Measurements from ENCODE around the gene MYO16.
"Not testable (repeated sequence)": the region's sequence is repeated elsewhere in the genome, so short reads cannot be mapped to it uniquely, and the experiment has no call there.

Gene MYO16

DNA sequence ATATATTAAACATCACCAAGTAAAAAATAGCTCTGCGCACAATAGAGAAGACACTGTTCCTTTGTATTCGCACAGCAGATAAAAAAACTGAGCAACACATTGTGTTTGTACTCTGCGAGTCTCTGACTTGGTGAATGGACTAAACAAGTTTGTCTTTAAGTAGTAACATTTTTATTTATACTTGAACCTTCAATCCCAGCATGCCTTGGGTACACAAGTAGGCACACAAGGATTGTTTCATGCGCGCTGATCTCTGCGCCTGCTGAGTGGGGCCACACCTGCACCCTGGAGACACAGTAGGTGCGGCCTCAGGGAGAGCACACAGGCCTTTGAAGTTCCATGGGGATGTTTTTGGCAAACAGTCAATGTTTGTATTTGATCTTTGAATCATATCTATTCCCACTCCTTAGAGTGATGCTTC is 318.9 kb downstream of the MYO16 start:
- DNase-seq = peak; percentile 19

DNA sequence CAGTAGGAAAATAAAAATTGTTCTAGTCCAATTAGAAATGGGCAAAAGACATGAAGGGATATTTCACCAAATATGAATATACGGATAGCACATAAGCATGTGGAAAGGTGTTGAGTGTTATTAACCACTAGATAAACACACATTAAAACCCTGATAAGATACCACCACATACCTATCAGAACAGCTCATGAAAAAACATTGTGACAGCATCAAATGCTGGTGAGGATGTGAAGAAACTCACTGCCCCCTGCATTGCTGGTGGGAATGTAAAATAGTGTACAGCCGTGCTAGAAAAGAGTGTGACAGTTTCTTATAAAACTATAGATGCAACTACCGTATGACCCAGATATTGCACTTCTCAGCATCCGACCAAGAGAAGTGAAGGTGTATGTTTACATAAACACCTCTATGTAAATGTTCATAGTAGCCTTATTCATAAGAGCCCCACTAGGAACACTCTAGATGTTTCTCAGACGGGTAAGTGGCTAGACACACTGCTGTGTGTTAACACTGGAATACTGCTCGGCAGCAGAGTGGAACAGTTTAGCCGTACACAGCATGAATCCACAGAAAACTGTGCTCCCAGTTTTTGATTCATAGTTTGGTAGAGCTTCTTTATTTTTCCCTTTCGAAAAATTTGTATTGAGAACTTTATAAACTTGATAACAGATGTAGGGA is 321.1 kb downstream of the MYO16 start:
- DNase-seq = no peak

DNA sequence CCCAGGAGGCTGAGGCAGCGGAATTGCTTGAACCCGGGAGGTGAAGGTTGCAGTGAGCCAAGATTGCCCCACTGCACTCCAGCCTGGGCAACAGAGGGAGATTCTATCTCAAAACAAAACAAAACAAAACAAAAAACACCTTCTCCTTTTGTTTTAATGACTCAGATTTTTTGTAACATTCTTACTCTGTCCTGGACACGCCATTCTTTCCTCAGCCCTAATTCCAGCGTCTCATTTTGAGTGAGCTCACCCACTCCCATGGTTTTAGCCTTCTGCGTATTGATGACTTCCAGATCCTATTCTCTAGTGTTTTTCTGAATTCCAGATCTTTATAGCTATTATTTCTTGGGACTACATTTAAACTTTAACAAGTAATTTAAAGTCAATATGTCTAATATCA is 326.3 kb downstream of the MYO16 start:
- no peak for DNase-seq

DNA sequence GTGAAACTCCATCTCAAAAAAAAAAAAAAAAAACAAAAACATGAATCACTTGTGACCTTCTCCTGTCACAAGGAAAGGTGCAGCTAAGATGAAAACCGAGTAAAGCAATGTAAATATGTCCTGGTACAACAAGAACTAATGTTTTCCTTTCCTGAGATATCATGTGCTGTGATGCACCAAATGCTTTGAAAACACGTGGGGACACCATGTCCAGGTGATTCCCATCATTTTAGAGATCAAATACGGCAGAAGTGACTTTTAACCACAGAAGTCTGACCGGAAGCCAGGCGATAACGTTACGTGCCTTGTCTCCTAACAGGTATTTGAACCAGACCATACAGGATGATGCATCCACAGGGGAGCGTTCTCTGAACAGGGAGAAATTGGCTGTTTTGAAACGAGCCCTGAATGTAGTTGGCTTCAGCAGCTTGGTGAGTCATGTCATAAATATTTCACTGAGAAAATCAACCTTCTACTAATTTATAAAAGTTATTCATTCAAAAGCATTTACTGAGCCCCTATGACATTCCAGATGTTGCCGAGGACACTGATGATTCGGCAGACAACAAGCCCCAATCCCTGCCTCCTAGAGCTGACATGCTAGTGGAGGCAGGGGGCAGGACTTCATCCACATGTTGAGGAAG is 328.1 kb downstream of the MYO16 start:
- no peak for DNase-seq

DNA sequence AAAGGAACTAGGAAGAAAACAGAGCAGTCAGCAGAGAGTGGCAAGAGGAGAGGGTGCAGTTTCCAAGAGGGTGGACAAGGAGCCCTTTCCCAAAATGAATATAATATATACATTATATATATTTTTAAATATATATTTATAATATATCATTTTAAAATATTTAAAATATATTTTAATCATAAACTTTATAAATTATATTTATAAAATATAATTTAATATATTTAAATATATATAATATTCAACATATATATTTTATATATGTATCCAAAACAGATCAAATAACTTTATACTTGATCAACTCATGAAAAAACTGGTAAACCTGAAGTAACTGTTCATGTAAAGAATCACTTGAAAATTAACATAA is 328.6 kb downstream of the MYO16 start:
- DNase-seq = no peak

DNA sequence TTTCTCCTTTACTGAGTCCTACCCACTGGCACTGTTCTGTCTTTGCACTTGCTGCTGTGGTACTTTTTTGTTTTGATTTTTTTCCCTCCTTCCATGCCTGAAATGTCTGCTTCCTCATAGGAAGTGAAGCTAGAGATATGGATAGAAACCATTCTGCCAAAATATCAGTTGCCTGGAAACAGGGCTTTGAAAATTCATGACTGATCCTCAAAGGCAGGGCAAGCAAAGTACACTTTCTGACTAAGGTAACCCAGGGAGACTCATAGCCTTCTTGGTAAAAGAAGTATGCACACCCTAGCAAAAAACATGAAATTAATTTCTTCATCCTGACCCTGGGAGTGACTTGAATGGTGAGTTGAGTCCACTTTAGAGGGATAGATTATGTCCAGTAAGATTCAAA is 329.8 kb downstream of the MYO16 start:
- DNase-seq = no peak

DNA sequence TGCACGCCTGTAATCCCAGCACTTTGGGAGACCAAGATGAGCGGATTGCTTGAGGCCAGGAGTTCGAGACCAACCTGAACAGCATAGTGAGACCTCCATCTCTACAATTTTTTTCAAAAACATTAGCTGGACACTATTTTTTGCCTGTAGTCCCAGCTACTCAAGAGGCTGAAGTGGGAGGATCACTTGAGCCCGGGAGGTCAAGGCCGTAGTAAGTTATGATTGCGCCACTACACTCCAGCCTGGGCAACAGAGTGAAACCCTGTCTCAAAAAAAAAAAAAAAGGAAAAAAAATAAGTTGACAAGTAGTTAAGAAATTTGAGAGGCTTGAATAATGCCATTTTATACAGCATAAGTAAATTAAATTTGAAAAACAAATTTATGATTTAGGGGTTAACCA is 330.6 kb downstream of the MYO16 start:
- no peak for DNase-seq

DNA sequence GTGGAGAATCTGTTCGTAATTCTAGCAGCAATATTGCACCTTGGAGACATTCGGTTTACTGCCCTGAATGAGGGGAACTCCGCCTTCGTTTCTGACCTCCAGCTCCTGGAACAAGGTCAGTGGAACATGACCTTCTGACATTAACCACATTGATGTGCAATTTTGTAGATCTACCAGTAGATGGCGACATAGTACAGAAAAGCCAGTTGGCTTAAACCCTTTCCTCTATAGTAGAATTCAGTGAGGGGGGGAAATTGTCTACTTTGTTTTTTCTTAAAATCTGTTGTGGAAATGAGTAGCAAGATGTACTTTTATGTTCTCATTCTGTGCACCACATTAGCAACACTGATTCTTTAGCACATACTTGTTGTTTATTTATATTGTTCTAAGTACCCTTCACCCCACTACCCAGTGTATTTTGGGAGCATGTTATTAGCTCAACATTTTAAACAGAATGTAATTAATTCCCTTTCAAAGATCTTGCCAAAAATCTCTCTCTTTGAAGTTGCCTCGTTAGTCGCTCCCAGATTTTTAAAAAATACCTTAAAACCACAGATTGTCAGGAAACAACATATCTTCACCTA is 332.2 kb downstream of the MYO16 start:
- peak; percentile 75 for DNase-seq

DNA sequence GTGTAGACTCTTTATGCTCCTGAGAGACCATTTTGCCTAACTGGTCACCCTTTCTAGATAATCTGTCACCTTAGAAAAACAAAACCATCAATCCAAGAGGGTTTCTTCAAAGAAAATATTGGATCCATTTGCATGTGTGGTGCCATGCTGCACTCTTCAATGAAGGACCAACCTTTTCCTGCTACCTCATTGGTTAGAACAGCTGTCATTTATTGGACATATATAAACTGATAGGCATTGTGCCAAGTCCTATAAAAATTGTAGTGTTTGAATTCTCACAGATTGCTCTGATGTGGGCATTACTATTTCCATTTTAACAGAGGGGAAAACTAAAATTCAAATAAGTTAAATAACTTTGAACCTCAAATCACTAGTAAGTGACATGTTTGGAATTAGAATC is 333.2 kb downstream of the MYO16 start:
- DNase-seq = no peak

DNA sequence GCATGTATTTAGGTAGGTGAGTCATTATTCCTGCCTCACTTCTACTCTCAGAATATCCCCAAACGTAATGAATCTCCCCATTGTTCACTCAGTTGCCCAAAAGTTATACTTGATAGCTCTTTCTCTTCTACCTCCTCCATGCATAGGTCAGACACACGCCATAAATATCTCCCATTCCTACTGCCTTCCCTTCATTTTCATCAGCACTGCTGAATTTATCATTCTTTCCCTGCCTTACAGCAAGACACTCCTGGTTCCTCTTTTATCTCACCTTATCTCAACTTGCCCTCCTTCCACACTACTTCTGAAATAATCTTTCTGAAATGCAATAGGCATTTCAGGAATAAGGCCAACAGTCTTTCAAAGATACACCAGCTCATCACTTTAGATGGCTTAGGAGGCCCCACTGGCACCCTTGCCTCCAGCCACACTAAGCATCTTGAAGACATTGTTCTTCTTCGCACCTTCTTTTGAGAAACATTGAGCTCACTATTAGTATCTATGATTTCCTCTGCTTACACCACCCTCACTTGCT is 333.9 kb downstream of the MYO16 start:
- no peak for DNase-seq

DNA sequence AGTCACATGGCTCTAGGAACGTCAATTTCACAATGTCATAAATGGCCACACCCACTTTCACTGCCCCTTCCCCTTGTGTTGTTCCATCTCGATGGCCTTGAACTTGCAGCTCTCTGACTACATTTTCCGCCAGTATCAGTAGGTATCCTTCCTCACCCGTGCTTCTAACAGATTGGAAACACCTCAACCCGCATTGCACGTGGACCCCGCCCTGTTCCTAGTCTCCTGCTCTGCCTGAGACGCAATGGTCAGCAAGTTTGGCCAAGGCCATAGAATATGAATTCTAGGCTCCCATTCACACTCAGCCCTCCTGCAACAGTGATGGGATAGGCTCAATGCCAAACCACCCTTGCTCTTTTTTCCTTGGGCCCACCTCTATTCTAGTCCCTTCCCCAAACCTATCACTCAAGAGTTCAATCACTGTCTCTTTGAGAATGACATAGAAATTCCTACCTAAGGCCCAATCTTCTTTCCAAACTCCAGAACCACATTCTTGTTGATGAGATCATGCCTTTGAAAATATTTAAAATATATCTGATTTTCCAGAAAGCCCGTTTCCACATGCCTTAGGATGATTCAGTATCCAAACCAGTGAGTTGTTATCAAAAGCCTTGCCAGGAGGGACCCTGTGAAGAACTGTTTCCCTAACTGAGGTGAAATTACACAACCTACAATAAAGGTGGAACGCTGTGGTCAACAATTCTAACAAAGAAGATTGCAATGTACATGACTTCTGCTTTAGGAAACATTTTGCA is 334.6 kb downstream of the MYO16 start:
- DNase-seq = no peak

DNA sequence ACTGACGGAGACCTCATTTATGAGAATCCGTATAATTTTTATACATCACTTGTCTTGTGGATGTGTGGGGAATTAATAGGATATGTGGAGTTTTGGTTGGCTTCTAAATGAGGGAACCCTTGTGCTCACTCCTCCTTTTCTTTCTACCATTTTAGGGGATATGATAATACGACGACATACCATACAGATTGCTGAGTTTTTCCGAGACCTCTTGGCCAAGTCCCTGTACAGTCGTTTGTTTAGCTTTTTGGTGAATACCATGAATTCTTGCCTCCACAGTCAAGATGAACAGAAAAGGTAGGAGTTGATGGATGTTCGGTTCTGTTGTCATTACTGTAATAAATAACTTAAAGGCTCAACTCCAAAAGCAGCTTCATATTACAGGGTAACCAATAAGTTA is 335.2 kb downstream of the MYO16 start:
- no peak for DNase-seq

DNA sequence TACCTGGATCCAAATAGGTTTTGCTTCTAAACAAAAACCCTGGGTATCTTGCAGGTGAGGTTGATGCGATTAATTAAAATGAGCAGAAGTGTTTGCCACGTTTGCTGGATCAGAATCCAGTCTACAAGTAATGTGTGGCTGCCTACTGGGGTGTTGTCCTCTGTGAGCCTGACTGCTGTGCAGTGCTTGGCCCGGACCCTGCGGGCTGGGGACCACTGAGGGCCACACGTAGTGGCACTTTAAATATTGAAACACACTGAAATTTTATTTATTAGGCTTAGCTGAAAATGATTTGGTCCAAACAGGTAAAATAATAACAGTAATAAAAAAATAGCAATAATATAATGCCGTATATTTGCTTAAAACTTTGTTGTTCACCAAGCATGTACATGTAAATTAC is 338.0 kb downstream of the MYO16 start:
- no peak for DNase-seq

DNA sequence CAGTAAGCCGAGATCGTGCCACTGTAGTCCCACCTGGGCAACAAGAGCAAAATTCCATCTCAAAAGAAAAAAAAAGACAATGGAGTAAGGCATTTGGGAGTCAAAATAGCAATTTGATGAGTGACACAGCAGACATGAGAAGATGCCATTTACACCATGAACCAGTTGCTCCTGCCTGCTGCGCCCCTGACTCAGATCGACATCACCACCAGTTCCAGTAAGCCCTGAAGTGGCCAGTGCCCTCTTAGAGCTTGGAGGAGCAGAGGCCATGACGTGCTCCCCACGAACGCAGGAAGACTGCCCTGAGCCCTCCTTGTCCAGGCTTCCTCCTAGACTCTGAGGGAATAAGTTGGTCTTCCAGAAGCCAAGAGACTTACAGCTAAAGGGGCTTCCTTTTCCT is 339.2 kb downstream of the MYO16 start:
- DNase-seq = no peak

DNA sequence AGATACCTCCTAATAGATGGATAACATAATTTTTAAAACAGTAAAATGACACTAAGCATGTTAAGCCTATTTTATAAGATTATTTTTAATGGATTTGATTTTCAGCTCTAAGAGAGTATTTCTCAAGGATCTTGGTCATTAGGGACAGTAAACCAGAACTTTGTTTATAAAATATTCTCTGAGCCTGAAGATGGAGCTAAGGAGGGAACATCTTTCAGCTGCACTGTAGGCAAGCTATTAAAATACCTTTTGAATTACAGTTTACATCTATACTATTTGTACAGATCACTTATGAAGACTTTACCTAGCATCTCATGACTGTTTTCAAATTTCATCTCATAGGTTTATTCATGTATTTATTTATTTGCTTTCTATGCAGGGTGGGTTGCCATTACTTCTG is 345.3 kb downstream of the MYO16 start:
- no peak for DNase-seq

DNA sequence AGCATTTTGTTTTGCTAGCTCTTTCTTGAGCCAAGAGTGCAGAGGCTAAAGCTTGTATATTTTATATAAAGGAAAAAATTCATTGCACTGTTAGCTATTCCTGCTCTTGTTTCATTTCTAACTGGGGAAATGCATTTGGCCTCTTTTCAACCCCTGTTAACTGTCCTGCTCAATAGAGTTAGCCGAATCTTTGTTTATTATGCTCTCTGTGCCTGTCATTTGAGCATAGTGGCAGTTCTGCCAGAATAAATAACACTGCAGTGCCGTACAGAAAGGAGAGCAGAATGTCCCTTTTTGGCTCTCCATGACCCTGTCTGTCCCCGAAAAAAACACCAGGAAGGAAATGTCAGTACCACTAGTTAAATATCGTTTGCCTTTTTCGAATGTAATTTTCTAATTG is 350.8 kb downstream of the MYO16 start:
- peak; percentile 95 for DNase-seq

DNA sequence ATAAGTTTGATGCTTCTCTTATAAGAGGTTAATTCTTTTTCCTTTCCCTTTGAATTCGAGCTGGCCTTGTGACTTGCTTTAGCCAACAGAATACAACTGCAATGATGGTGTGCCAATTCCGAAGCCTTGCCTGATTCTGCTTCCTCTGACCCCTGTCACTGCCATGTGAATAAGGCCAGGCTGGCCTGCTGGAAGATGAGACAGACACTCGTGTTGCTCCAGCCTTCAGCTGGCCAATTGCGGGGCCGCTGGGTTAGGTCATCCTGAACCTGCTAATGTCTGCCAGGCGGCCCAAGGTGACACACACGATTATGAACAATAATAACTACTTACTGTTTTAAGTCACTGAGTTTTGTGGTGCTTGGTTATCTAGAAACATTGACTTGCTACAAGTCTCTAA is 352.0 kb downstream of the MYO16 start:
- DNase-seq = peak; percentile 12

DNA sequence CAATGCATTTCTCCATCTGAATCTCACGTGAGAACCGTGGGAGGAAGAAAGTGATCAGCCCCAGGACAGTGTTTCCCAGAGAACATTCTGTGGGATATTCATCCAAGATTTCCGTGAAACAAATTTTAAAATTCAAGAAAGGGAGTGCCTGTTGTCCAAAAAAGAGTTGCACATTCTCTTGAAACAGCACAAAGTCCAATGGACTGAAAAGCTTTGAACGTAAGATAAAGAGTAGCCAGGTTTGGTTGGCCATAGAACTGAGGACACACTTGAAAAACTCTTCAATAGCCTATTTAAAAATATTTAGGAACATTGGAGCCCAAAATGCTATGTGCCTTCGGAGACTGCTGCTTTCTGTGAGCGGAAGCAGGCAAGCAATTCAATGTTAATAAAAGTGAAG is 353.9 kb downstream of the MYO16 start:
- DNase-seq = no peak

DNA sequence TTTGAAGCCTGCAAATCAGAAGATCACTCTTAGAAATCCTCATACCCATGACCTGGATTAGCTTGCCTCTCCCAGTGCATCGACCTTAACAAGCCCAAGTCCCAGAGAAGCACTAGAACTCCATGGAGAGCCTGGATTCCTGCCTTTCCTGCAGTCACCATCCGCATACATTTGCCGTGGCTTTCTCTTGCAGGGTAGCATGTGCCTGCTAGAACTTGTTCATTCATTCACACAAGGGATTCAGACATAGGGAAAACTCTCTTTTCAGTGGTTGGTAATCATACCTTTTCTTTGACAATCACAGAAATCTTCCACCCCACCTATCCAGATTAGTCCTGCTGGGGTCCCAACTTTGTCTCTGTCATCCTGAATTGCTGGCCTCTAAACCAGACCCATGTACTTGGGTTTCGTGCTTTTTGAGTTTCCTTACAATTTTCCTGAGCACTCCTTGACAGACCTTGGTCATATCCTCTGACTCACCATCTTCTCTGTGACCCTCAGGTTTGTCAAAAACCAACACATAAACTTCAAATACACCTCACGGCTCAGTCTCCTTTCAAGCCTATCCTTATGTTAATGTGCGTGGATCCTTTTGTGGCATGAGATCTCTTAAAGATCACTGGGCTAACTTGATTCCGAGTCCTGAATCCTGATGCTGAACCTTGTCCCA is 355.0 kb downstream of the MYO16 start:
- no peak for DNase-seq

DNA sequence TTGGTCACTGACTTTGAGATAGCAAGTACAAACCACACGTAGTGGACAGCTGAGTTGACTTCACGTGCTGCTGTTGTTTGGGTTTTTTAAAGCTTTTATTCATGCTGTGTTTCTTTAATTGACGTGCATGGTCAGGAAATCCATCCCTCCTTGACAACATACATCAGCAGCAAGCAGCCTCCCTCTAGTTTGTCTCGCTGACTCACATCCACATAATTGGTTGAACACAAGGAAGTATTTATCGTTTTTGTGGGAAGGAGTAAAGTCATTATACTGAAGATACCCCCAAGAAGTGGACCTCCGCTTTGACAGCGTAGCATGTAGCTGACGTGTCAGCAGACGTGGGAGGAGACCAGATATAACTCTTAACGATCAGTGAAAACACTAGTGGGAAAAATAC is 355.8 kb downstream of the MYO16 start:
- no peak for DNase-seq

DNA sequence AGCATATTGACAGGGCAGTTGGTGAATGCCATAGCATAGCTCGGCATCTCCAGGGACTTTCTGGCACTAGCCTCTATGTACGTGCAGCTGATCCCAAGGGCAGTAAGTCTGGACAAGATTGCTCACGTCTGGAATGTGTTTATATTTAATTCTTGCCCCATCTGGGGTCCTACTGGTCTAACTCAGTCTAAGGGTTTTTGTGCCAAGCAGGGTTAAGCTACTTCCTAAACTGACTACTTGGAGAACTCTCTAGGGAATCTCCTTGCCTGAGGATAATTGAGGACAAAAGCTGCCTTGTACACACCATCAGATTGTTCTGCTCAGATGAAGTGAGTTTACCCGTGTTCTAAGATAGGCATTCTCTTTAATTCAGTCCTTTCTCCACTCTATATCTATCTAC is 358.1 kb downstream of the MYO16 start:
- no peak for DNase-seq

DNA sequence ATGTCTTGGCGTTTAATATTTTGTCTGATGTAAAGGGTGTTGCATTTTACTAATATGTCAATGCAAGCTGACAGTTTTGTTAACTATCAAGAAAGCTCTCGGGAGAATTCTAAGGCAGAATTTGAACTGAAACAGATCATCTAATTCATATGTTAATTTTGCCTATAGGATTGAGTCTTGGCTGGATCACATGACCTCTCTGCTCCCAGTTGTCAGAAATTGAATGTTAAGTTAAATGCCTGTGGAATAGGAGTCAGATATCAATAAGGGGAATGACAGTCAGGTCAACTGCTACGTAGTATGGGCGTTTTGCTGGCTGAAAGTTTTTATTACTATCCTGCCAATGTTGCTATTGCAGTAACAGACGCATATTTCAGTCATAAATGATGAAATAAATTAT is 358.5 kb downstream of the MYO16 start:
- DNase-seq = no peak

DNA sequence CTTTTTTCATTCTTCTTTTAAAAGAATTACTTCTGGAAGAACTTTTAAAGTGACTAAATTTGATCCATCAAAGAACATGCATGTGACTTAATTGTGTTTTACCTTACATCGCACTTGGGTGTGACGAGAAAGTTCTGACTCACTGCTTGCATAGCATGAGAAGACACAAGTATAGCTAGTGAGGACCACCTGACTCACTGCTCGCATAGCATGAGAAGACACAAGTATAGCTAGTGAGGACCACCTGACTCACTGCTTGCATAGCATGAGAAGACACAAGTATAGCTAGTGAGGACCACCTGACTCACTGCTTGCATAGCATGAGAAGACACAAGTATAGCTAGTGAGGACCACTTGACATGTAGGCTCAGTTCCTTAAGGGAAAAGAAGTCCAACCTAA is 362.0 kb downstream of the MYO16 start:
- not testable (repeated sequence) for DNase-seq
